HCT116 (cell line): ENCODE results near the gene ZER1. TPM values are rescaled to one million over a fixed set of nuclear protein-coding genes. Genes with fewer than 3 reads are reported as not detected.

Source experiments
- ATAC-seq: fragments of 200-7000 bp; cut with Tn5 transposase; 2 replicates; pipeline ENCODE4 v1.9.1; 2020; ENCODE audit warnings: mild to moderate bottlenecking, moderate library complexity
- BruUV-seq: library from RNA; stranded (reverse); fragments of 400-500 nt; replicated peaks from 2 replicates; lab custom pipeline; 2021; lab: Mats Ljungman, UMichigan
- CTCF ChIA-PET: fragments of 300-600 bp; sonication (Branson Sonifier 250); formaldehyde crosslinking; loops from one replicate; lab custom pipeline; 2021; ENCODE audit warnings: antibody characterized with exemption; lab: Charles Lee
- POLR2A ChIA-PET: fragments of 300-600, 350-600 bp; sonication (Branson Sonifier 250); formaldehyde crosslinking; loops from one replicate; lab custom pipeline; 2021; ENCODE audit warnings: antibody characterized with exemption; lab: Charles Lee
- RAD21 ChIA-PET, 2 experiments: fragments of 300-600 bp; sonication (Branson Sonifier 250); formaldehyde crosslinking; loops; one replicate each; lab custom pipeline; 2023; ENCODE audit warnings: low total read pairs in 2 of 2; ENCODE audit not compliant: uncharacterized antibody in 2 of 2, unreplicated experiment in 2 of 2, low non-redundant PET in 1 of 2; lab: Charles Lee
- DNase-seq: peaks from one replicate; pipeline ENCODE4 v3.0.0-alpha.2; 2010; ENCODE audit warnings: low read depth, low spot score
- H2AFZ ChIP-seq: fragments of 200-600 bp; shearing (Covaris generic), sonication (generic); 2 replicates; pipeline ENCODE4 v1.6.1; 2017; ENCODE audit warnings: low read depth, mixed run types, mixed read lengths, antibody characterized with exemption, low read length; ENCODE audit not compliant: poor library complexity, severe bottlenecking
- H3K27ac ChIP-seq: 2 replicates; pipeline ENCODE4 v1.5.1; 2012; ENCODE audit warnings: low read depth, low read length
- H3K27me3 ChIP-seq: fragments of 200-600 bp; sonication (generic); 2 replicates; pipeline ENCODE4 v1.6.1; 2016; ENCODE audit warnings: mixed run types, low read length, mixed read lengths; ENCODE audit not compliant: insufficient read depth
- H3K36me3 ChIP-seq, 2 experiments: fragments of 200-500 bp in 1 of 2; fragments of 200-600 bp in 1 of 2; sonication (Bioruptor generic) in 1 of 2; sonication (generic) in 1 of 2; 2 replicates each; pipeline versions ENCODE4 v1.5.1 to v1.6.1; 2014 to 2016; ENCODE audit warnings: low read length in 2 of 2, inconsistent platforms in 1 of 2, mixed read lengths in 1 of 2, mixed run types in 1 of 2; ENCODE audit not compliant: insufficient read depth in 2 of 2, control insufficient read depth in 1 of 2
- H3K4me1 ChIP-seq, 2 experiments: fragments of 200-600 bp in 1 of 2; sonication (generic) in 1 of 2; 2 replicates each; pipeline versions ENCODE4 v1.5.1 to v1.6.1; 2012 to 2017; ENCODE audit warnings: low read length in 2 of 2, inconsistent platforms in 1 of 2, mild to moderate bottlenecking in 1 of 2, mixed read lengths in 1 of 2, mixed run types in 1 of 2, moderate library complexity in 1 of 2; ENCODE audit not compliant: insufficient read depth in 2 of 2, control insufficient read depth in 1 of 2
- H3K4me2 ChIP-seq: fragments of 200-600 bp; sonication (generic); 2 replicates; pipeline ENCODE4 v1.6.1; 2017; ENCODE audit warnings: mixed run types, low read length, mixed read lengths
- H3K4me3 ChIP-seq, 2 experiments: fragments of 200-600 bp in 1 of 2; sonication (generic) in 1 of 2; replicated peaks in 1 of 2; 2 replicates each; pipeline ENCODE4 v1.5.1; 2011 to 2016; ENCODE audit warnings: low read length in 2 of 2, control low read depth in 1 of 2, low read depth in 1 of 2, mild to moderate bottlenecking in 1 of 2, mixed read lengths in 1 of 2, mixed run types in 1 of 2
- H3K79me2 ChIP-seq: fragments of 200-600 bp; sonication (generic); 2 replicates; pipeline ENCODE4 v1.6.1; 2017; ENCODE audit warnings: mild to moderate bottlenecking, mixed run types, low read length, moderate library complexity, mixed read lengths; ENCODE audit not compliant: insufficient read depth
- H3K9ac ChIP-seq: fragments of 200-600 bp; sonication (generic); 2 replicates; pipeline ENCODE4 v1.6.1; 2016; ENCODE audit warnings: low read length, mixed read lengths
- H3K9me2 ChIP-seq: fragments of 200-600 bp; sonication (generic), shearing (Covaris generic); 2 replicates; pipeline ENCODE4 v1.6.1; 2017; ENCODE audit warnings: mixed run types, mild to moderate bottlenecking, moderate library complexity; ENCODE audit not compliant: insufficient read depth
- H3K9me3 ChIP-seq, 2 experiments: fragments of 200-500 bp in 1 of 2; fragments of 200-600 bp in 1 of 2; sonication (Bioruptor generic) in 1 of 2; sonication (generic) in 1 of 2; 2 replicates each; pipeline ENCODE4 v1.6.1; 2014 to 2017; ENCODE audit warnings: low read length in 2 of 2, mixed read lengths in 2 of 2, inconsistent platforms in 1 of 2, low read depth in 1 of 2, mild to moderate bottlenecking in 1 of 2, mixed run types in 1 of 2, moderate library complexity in 1 of 2; ENCODE audit not compliant: control insufficient read depth in 1 of 2, insufficient read depth in 1 of 2
- H4K20me1 ChIP-seq: fragments of 200-600 bp; sonication (generic), shearing (Covaris generic); 2 replicates; pipeline ENCODE4 v1.6.1; 2017; ENCODE audit warnings: mixed run types, mild to moderate bottlenecking, moderate library complexity; ENCODE audit not compliant: insufficient read depth
- ATF3 ChIP-seq: IDR thresholded peaks from 2 replicates; pipeline ENCODE4 v1.6.1; 2012
- CBX3 ChIP-seq: IDR thresholded peaks from 2 replicates; pipeline ENCODE4 v1.6.1; 2012; ENCODE audit warnings: low read depth
- CTCF ChIP-seq, 3 experiments: fragments of 200-600 bp in 1 of 3; sonication (generic) in 1 of 3; IDR thresholded peaks in 2 of 3; conservative IDR thresholded peaks in 1 of 3; 2 replicates each; pipeline ENCODE4 v1.5.1; 2012 to 2017; ENCODE audit warnings: low read depth in 2 of 3, low read length in 2 of 3, antibody characterized with exemption in 1 of 3, borderline replicate concordance in 1 of 3, control low read depth in 1 of 3, mild to moderate bottlenecking in 1 of 3, mixed read lengths in 1 of 3, mixed run types in 1 of 3, moderate library complexity in 1 of 3; ENCODE audit not compliant: insufficient read depth in 1 of 3
- EGR1 ChIP-seq: IDR thresholded peaks from 2 replicates; pipeline ENCODE4 v1.6.1; 2012; ENCODE audit warnings: low read depth
- ELF1 ChIP-seq: IDR thresholded peaks from 2 replicates; pipeline ENCODE4 v1.6.1; 2012; ENCODE audit warnings: low read depth, borderline replicate concordance
- EZH2 ChIP-seq: fragments of 200-600 bp; sonication (generic); IDR thresholded peaks from 2 replicates; pipeline ENCODE4 v1.6.1; 2017; ENCODE audit warnings: antibody characterized with exemption, mixed run types
- FOSL1 ChIP-seq: IDR thresholded peaks from 2 replicates; pipeline ENCODE4 v1.6.1; 2012; ENCODE audit warnings: low read depth
- MAX ChIP-seq: IDR thresholded peaks from 2 replicates; pipeline ENCODE4 v1.6.1; 2012
- POLR2A ChIP-seq: IDR thresholded peaks from 2 replicates; pipeline ENCODE4 v1.7.0; 2011; ENCODE audit warnings: borderline replicate concordance; ENCODE audit not compliant: insufficient read depth, insufficient read length; ENCODE audit errors: extremely low read depth
- POLR2AphosphoS5 ChIP-seq: IDR thresholded peaks from 2 replicates; pipeline ENCODE4 v1.6.1; 2011; ENCODE audit warnings: mild to moderate bottlenecking, low read depth, low read length, moderate library complexity
- RAD21 ChIP-seq: IDR thresholded peaks from 2 replicates; pipeline ENCODE4 v1.6.1; 2012; ENCODE audit warnings: low read depth, mild to moderate bottlenecking
- SIN3A ChIP-seq: IDR thresholded peaks from 2 replicates; pipeline ENCODE4 v1.6.1; 2012; ENCODE audit warnings: low read depth
- SP1 ChIP-seq: IDR thresholded peaks from 2 replicates; pipeline ENCODE4 v1.6.1; 2012; ENCODE audit warnings: low read depth
- ZBTB33 ChIP-seq: IDR thresholded peaks from 2 replicates; pipeline ENCODE4 v1.6.1; 2011; ENCODE audit warnings: mild to moderate bottlenecking, low read length, moderate library complexity; ENCODE audit not compliant: insufficient replicate concordance; ENCODE audit errors: extremely low read depth
- ZNF274 ChIP-seq: fragments of 200-500 bp; sonication (Bioruptor generic); IDR thresholded peaks from 2 replicates; pipeline ENCODE4 v1.6.1; 2014; ENCODE audit warnings: mild to moderate bottlenecking, low read depth, low read length, inconsistent platforms
- intact Hi-C: fragments of 100-400 bp; cut with micrococcal nuclease; formaldehyde crosslinking; loops from 2 replicates; pipeline ENCODE4 v1.10.0; 2022
- total RNA-seq: library from RNA; stranded (reverse); gene quantifications from one replicate; pipeline ENCODE4 v1.2.1, GENCODE V29; 2021; ENCODE audit not compliant: unreplicated experiment

ZER1 gene
- total RNA-seq, 1 experiment from 2014 or later: 18.0 TPM

- ChIA-PET RAD21 (interaction anchor here in 1 of 2 experiments (0.6 kb wide), 1 partner anchor 150 kb away, joined by 7 read pairs; no protein-coding TSS in a partner anchor), CTCF (no interaction called here), POLR2A (interaction anchor here (0.5 to 1.4 kb wide), 2 partner anchors 9 to 183 kb away, joined by 3 to 7 read pairs; partner anchors contain the start of gene SPOUT1)
- no peak overlapping the region for H2AFZ ChIP-seq
- ATAC-seq (no peak), DNase-seq (no peak)
- H4K20me1 ChIP-seq: 0 out of 2 replicates have a peak, but pooled peaks cover 4% of the 10 kb centered on the region
- BruUV-seq: no TSS peak
- H3K4me2 ChIP-seq: no peak overlapping the region
- H3K27me3 ChIP-seq: no peaks in the 10 kb centered on the region
- peaks cover 12 to 23% of the 10 kb centered on the region in 2 experiments; a peak in 3 of 4 replicates for H3K4me1 ChIP-seq
- peaks cover 20% of the 10 kb centered on the region in 2 experiments; a peak in 3 of 4 replicates for H3K36me3 ChIP-seq
- H3K4me3 ChIP-seq: no peak overlapping the region
- no peak overlapping the region for H3K9ac ChIP-seq
- no peak for TF ChIP-seq EGR1
- TF ChIP-seq EZH2: no peak
- no peak for TF ChIP-seq ATF3
- TF ChIP-seq ELF1: no peak
- no peak for TF ChIP-seq SIN3A
- no peak for TF ChIP-seq CTCF (IDR thresholded peaks at IDR 0.05 in 2 of 3, conservative IDR thresholded peaks at IDR 0.05 in 1 of 3; ENCODE audit: borderline replicate concordance in 1 of 3, insufficient read depth in 1 of 3, low read depth in 2 of 3, low read length in 2 of 3)
- no peak for TF ChIP-seq SP1
- no peak for TF ChIP-seq POLR2AphosphoS5
- TF ChIP-seq MAX: no peak
- no peak for TF ChIP-seq CBX3
- no peak for TF ChIP-seq FOSL1
- TF ChIP-seq ZNF274: no peak
- no peak for TF ChIP-seq RAD21
- no peak for TF ChIP-seq POLR2A
- no peak for TF ChIP-seq ZBTB33
- H3K9me3 ChIP-seq: no peaks in the 10 kb centered on the region
- H3K79me2 ChIP-seq: no peaks in the 10 kb centered on the region
- H3K9me2 ChIP-seq: no peaks in the 10 kb centered on the region
- intact Hi-C loops: no loop called here
- no peak overlapping the region for H3K27ac ChIP-seq
These were observed 49.2 kb upstream of the ZER1 start for GRCh38 chr9:128820665-128821583.
